GM23338 (cell line): Measurements from ENCODE around the gene SNX2.

Experiments
- EZH2 ChIP-seq: fragments of 200-600 bp; sonication (generic); IDR thresholded peaks from one replicate; pipeline ENCODE4 v1.8.0; 2017; ENCODE audit warnings: antibody characterized with exemption, mild to moderate bottlenecking, low read depth; ENCODE audit not compliant: unreplicated experiment
- JUNB ChIP-seq: IDR thresholded peaks from one replicate; pipeline ENCODE4 v1.6.1; 2016; ENCODE audit warnings: antibody characterized with exemption; ENCODE audit not compliant: unreplicated experiment
- NANOG ChIP-seq: IDR thresholded peaks from 2 replicates; pipeline ENCODE4 v1.6.1; 2016; ENCODE audit warnings: antibody characterized with exemption, borderline replicate concordance
- POLR2AphosphoS5 ChIP-seq: IDR thresholded peaks from 2 replicates; pipeline ENCODE4 v1.6.1; 2016; ENCODE audit warnings: antibody characterized with exemption, low read depth
- REST ChIP-seq: IDR thresholded peaks from one replicate; pipeline ENCODE4 v1.6.1; 2018; ENCODE audit warnings: antibody characterized with exemption; ENCODE audit not compliant: unreplicated experiment
- STAT1 ChIP-seq: IDR thresholded peaks from one replicate; pipeline ENCODE4 v1.6.1; 2016; ENCODE audit warnings: antibody characterized with exemption; ENCODE audit not compliant: unreplicated experiment
- ZNF114 ChIP-seq: fragments of 250-450 bp; sonication (Bioruptor Pico); IDR thresholded peaks from 2 replicates; pipeline ENCODE4 v1.5.0; 2020; ENCODE audit warnings: mild to moderate bottlenecking, moderate library complexity
- ZNF462 ChIP-seq: fragments of 250-450 bp; sonication (Bioruptor Pico); IDR thresholded peaks from 2 replicates; pipeline ENCODE4 v1.5.0; 2020; ENCODE audit warnings: mild to moderate bottlenecking, moderate library complexity
- TF ChIP-seq, protein P1 (sequence below), 2 experiments: fragments of 200-600 bp in 1 of 2; sonication (generic) in 1 of 2; conservative IDR thresholded peaks; 2 replicates each; pipeline versions ENCODE4 v1.5.1 to v1.6.1; 2016 to 2017; ENCODE audit warnings: antibody characterized with exemption in 2 of 2, low read depth in 2 of 2, mild to moderate bottlenecking in 2 of 2, moderate library complexity in 1 of 2

- TF ChIP-seq NANOG: no peak
- TF ChIP-seq, protein P1, sequence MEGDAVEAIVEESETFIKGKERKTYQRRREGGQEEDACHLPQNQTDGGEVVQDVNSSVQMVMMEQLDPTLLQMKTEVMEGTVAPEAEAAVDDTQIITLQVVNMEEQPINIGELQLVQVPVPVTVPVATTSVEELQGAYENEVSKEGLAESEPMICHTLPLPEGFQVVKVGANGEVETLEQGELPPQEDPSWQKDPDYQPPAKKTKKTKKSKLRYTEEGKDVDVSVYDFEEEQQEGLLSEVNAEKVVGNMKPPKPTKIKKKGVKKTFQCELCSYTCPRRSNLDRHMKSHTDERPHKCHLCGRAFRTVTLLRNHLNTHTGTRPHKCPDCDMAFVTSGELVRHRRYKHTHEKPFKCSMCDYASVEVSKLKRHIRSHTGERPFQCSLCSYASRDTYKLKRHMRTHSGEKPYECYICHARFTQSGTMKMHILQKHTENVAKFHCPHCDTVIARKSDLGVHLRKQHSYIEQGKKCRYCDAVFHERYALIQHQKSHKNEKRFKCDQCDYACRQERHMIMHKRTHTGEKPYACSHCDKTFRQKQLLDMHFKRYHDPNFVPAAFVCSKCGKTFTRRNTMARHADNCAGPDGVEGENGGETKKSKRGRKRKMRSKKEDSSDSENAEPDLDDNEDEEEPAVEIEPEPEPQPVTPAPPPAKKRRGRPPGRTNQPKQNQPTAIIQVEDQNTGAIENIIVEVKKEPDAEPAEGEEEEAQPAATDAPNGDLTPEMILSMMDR (conservative IDR thresholded peaks at IDR 0.05; ENCODE audit: low read depth in 2 of 2): no peak
- TF ChIP-seq REST: no peak
- no peak for TF ChIP-seq ZNF114 (CRISPR knock-in tag)
- TF ChIP-seq EZH2: no peak
- TF ChIP-seq JUNB: no peak
- no peak for TF ChIP-seq ZNF462 (CRISPR knock-in tag)
- no peak for TF ChIP-seq POLR2AphosphoS5
- no peak for TF ChIP-seq STAT1
Observed at GRCh38 chr5:122839731-122840130, 64.9 kb downstream of the SNX2 start.
